Measurements from ENCODE around the gene PHF13.

DNA sequence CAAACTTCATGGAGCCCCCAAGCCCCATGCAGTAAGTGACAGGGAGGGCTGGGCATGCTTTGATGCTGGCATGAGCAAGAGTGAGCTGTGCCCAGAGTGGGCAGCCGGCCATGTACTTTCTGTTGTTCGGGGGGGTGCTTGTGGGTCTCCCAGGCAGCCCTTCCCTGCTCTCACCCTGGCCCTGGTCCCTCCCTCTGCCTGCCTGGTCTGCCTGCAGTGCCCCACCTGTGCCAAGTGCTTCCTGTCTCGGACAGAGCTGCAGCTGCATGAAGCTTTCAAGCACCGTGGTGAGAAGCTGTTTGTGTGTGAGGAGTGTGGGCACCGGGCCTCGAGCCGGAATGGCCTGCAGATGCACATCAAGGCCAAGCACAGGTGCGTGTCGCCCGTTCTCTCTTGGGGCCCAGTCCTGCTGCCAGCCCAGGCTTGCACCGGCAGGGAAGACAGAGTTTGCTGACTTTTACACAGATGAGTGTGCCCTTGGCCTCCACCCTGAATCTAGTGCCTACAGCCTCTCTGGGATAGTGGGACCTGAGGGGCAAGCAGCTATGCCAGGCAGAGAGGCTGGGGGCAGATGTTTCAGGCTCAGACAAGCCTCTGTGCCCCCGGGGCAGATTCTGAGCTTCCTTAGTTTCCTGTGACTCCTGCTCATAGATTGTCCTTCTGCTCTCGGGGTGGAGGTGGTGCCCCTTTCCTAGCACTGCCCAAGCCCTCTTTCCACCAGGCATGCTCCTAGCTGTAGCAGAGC, 26.1 kb upstream of the PHF13 start:
- TF ChIP-seq CTCF (conservative IDR thresholded peaks at IDR 0.05) = no peak
- TF ChIP-seq EZH2 (IDR thresholded peaks at IDR 0.05; ENCODE audit: low read depth) = no peak
